Osteoblast (primary cell): ENCODE results near the gene IQCM. TPM values are rescaled to one million over a fixed set of nuclear protein-coding genes. Genes with fewer than 3 reads are reported as not detected.

ENCODE experiments used
- DNase-seq: peaks from one replicate; pipeline ENCODE4 v3.0.0; 2011; ENCODE audit warnings: low spot score, mixed read lengths; ENCODE audit not compliant: insufficient read length; ENCODE audit errors: missing footprints
- H2AFZ ChIP-seq: 2 replicates; pipeline ENCODE4 v1.6.0; 2011; ENCODE audit warnings: mild to moderate bottlenecking, low read length
- H3K27ac ChIP-seq: 2 replicates; pipeline ENCODE4 v1.5.1; 2011; ENCODE audit warnings: mild to moderate bottlenecking, low read depth, low read length, moderate library complexity
- H3K27me3 ChIP-seq: 2 replicates; pipeline ENCODE4 v1.6.0; 2012; ENCODE audit warnings: mild to moderate bottlenecking, control low read depth, inconsistent platforms, low read length, moderate library complexity; ENCODE audit not compliant: insufficient read depth
- H3K36me3 ChIP-seq: 2 replicates; pipeline ENCODE4 v1.5.1; 2011; ENCODE audit warnings: mild to moderate bottlenecking, low read length, control low read depth, moderate library complexity; ENCODE audit not compliant: insufficient read depth
- H3K4me1 ChIP-seq: 2 replicates; pipeline ENCODE4 v1.5.1; 2011; ENCODE audit warnings: mild to moderate bottlenecking, low read length, control low read depth, moderate library complexity; ENCODE audit not compliant: insufficient read depth
- H3K4me2 ChIP-seq: 2 replicates; pipeline ENCODE4 v1.6.0; 2011; ENCODE audit warnings: mild to moderate bottlenecking, low read length; ENCODE audit not compliant: insufficient read depth
- H3K4me3 ChIP-seq: fragments of 200-600 bp; sonication (generic); 3 replicates; pipeline ENCODE4 v1.5.1; 2012; ENCODE audit warnings: mild to moderate bottlenecking, low read length, inconsistent platforms; ENCODE audit not compliant: insufficient read depth
- H3K79me2 ChIP-seq: 2 replicates; pipeline ENCODE4 v1.6.0; 2012; ENCODE audit warnings: mild to moderate bottlenecking, low read length, control low read depth, inconsistent platforms; ENCODE audit not compliant: insufficient read depth
- H3K9me3 ChIP-seq: 2 replicates; pipeline ENCODE4 v1.5.1; 2011; ENCODE audit warnings: low read depth, low read length, control low read depth
- H4K20me1 ChIP-seq: 2 replicates; pipeline ENCODE4 v1.6.0; 2012; ENCODE audit warnings: mild to moderate bottlenecking, low read length, control low read depth; ENCODE audit not compliant: insufficient read depth
- CTCF ChIP-seq: IDR thresholded peaks from 2 replicates; pipeline ENCODE4 v1.5.1; 2011; ENCODE audit warnings: mild to moderate bottlenecking, low read depth, low read length, moderate library complexity; ENCODE audit errors: extremely low read depth
- total RNA-seq: library from RNA; depleted of rRNA; stranded (reverse); fragments of >200 nt; gene quantifications from 2 replicates; pipeline ENCODE4 v1.2.3, GENCODE V29; 2012

Gene IQCM
- total RNA-seq, 1 donor: not detected

- H3K9me3 ChIP-seq: no peaks in the 10 kb centered on the region
- no peak overlapping the region for H3K4me3 ChIP-seq
- H4K20me1 ChIP-seq: no peaks in the 10 kb centered on the region
- DNase-seq: no peak
- TF ChIP-seq CTCF: no peak
- H3K27me3 ChIP-seq: no peaks in the 10 kb centered on the region
- H3K4me2 ChIP-seq: no peak overlapping the region
- no peaks in the 10 kb centered on the region for H3K79me2 ChIP-seq
- H2AFZ ChIP-seq: no peak overlapping the region
- no peak overlapping the region for H3K27ac ChIP-seq
- no peaks in the 10 kb centered on the region for H3K36me3 ChIP-seq
- H3K4me1 ChIP-seq: peaks cover 6% of the 10 kb centered on the region
These were observed 49.5 kb downstream of the IQCM start for GRCh38 chr4:149766135-149766534.

GRCh38 chr4:149765630-149766029, 50.0 kb downstream of the IQCM start:
- Histone ChIP-seq H4K20me1 (no peaks in the 10 kb centered on the region), H2AFZ (no peak overlapping the region), H3K27me3 (no peaks in the 10 kb centered on the region), H3K27ac (no peak overlapping the region), H3K4me3 (no peak overlapping the region), H3K79me2 (no peaks in the 10 kb centered on the region), H3K9me3 (no peaks in the 10 kb centered on the region), H3K4me2 (no peak overlapping the region), H3K4me1 (peaks cover 6% of the 10 kb centered on the region), H3K36me3 (no peaks in the 10 kb centered on the region)
- no peak for DNase-seq
- TF ChIP-seq CTCF: no peak

GRCh38 chr4:149755969-149756368, 59.7 kb downstream of the IQCM start:
- H3K27me3 ChIP-seq: no peaks in the 10 kb centered on the region
- DNase-seq: no peak
- H4K20me1 ChIP-seq: no peaks in the 10 kb centered on the region
- H3K9me3 ChIP-seq: no peaks in the 10 kb centered on the region
- H3K36me3 ChIP-seq: no peaks in the 10 kb centered on the region
- H3K4me3 ChIP-seq: no peak overlapping the region
- H3K4me1 ChIP-seq: no peaks in the 10 kb centered on the region
- no peaks in the 10 kb centered on the region for H3K79me2 ChIP-seq
- no peak overlapping the region for H2AFZ ChIP-seq
- TF ChIP-seq CTCF: no peak
- H3K4me2 ChIP-seq: no peak overlapping the region
- H3K27ac ChIP-seq: no peak overlapping the region

- Histone ChIP-seq H3K4me3 (no peak overlapping the region), H3K36me3 (no peaks in the 10 kb centered on the region), H3K9me3 (no peaks in the 10 kb centered on the region), H3K4me1 (no peaks in the 10 kb centered on the region), H2AFZ (peak overlapping the region; percentile 5), H4K20me1 (no peaks in the 10 kb centered on the region), H3K4me2 (no peak overlapping the region), H3K27me3 (no peaks in the 10 kb centered on the region), H3K79me2 (no peaks in the 10 kb centered on the region), H3K27ac (no peak overlapping the region)
- no peak for DNase-seq
- no peak for TF ChIP-seq CTCF
These were observed 61.1 kb downstream of the IQCM start for GRCh38 chr4:149754526-149754925.
